H1 (cell line): ENCODE data around the gene SLC38A10. TPM values are rescaled to one million over a fixed set of nuclear protein-coding genes. Genes with fewer than 3 reads are reported as not detected.

Experiments used
- CTCF ChIA-PET: fragments of 300-600 bp; sonication (Branson Sonifier 250); formaldehyde crosslinking; loops from one replicate; lab custom pipeline; 2021; ENCODE audit not compliant: partially characterized antibody; lab: Charles Lee
- POLR2A ChIA-PET: fragments of 300-600 bp; sonication (Branson Sonifier 250); formaldehyde crosslinking; loops from one replicate; lab custom pipeline; 2021; ENCODE audit warnings: inconsistent platforms; ENCODE audit not compliant: partially characterized antibody; lab: Charles Lee
- DNase-seq, 2 experiments: peaks; one replicate each; pipeline versions ENCODE4 v3.0.0 to v3.0.0-alpha.2; 2010 to 2022; ENCODE audit warnings: low spot score in 2 of 2, low read depth in 1 of 2, mixed read lengths in 1 of 2
- FAIRE-seq: peaks from 2 replicates; lab custom pipeline; 2011; peaks lifted over from hg19 to GRCh38; lab: Jason Lieb, UNC
- H2AFZ ChIP-seq: 2 replicates; pipeline ENCODE4 v1.8.1; 2012; ENCODE audit warnings: low read length, inconsistent platforms
- H2AK5ac ChIP-seq: 2 replicates; pipeline ENCODE4 v1.6.1; 2013; ENCODE audit warnings: low read depth, low read length
- H2BK120ac ChIP-seq: replicated peaks from 2 replicates; pipeline ENCODE3; 2013; ENCODE audit warnings: low read depth, low read length, inconsistent platforms
- H2BK12ac ChIP-seq: 2 replicates; pipeline ENCODE4 v1.6.1; 2013; ENCODE audit warnings: low read depth, low read length
- H2BK15ac ChIP-seq: 2 replicates; pipeline ENCODE4 v1.6.1; 2013; ENCODE audit warnings: low read length
- H2BK20ac ChIP-seq: 2 replicates; pipeline ENCODE4 v1.6.1; 2013; ENCODE audit warnings: low read length
- H2BK5ac ChIP-seq: 2 replicates; pipeline ENCODE4 v1.6.1; 2013; ENCODE audit warnings: low read depth, low read length
- H3K14ac ChIP-seq: 2 replicates; pipeline ENCODE4 v1.6.1; 2013; ENCODE audit warnings: inconsistent platforms; ENCODE audit not compliant: insufficient read length
- H3K18ac ChIP-seq: 2 replicates; pipeline ENCODE4 v1.6.1; 2013; ENCODE audit warnings: low read length; ENCODE audit errors: extremely low read depth
- H3K23ac ChIP-seq: 2 replicates; pipeline ENCODE4 v1.6.1; 2013; ENCODE audit warnings: inconsistent platforms; ENCODE audit not compliant: insufficient read length
- H3K23me2 ChIP-seq: 2 replicates; pipeline ENCODE4 v1.6.1; 2013; ENCODE audit warnings: low read depth, low read length
- H3K27ac ChIP-seq: 2 replicates; pipeline ENCODE4 v1.6.1; 2011; ENCODE audit warnings: low read depth, low read length, inconsistent platforms
- H3K27me3 ChIP-seq, 4 experiments: replicated peaks in 1 of 4; 1 replicate in 1 of 4; 2 replicates in 3 of 4; pipeline versions ENCODE4 v1.6.1 to v1.8.1; 2011 to 2013; ENCODE audit warnings: low read length in 3 of 4, mild to moderate bottlenecking in 3 of 4, inconsistent platforms in 2 of 4, mixed read lengths in 2 of 4, moderate library complexity in 1 of 4; ENCODE audit not compliant: control insufficient read depth in 3 of 4, insufficient read depth in 3 of 4; ENCODE audit errors: extremely low read depth in 1 of 4
- H3K36me3 ChIP-seq, 4 experiments: 2 replicates each; pipeline versions ENCODE4 v1.6.1 to v1.8.1; 2011 to 2013; ENCODE audit warnings: mild to moderate bottlenecking in 4 of 4, low read length in 3 of 4, moderate library complexity in 2 of 4, control low read depth in 1 of 4, inconsistent platforms in 1 of 4; ENCODE audit not compliant: insufficient read depth in 4 of 4, control insufficient read depth in 2 of 4
- H3K4ac ChIP-seq: replicated peaks from 2 replicates; pipeline ENCODE3; 2013; ENCODE audit warnings: low read length, low read depth, mixed read lengths, inconsistent platforms; ENCODE audit not compliant: insufficient read length
- H3K4me1 ChIP-seq, 4 experiments: replicated peaks in 1 of 4; 1 replicate in 1 of 4; 2 replicates in 3 of 4; pipeline versions ENCODE4 v1.6.1 to v1.8.1; 2011 to 2013; ENCODE audit warnings: low read length in 3 of 4, inconsistent platforms in 2 of 4, mixed read lengths in 1 of 4; ENCODE audit not compliant: insufficient read depth in 4 of 4, control insufficient read depth in 3 of 4
- H3K4me2 ChIP-seq, 2 experiments: 2 replicates each; pipeline versions ENCODE4 v1.6.1 to v1.8.1; 2011 to 2013; ENCODE audit warnings: low read depth in 2 of 2, low read length in 2 of 2, control low read depth in 1 of 2, inconsistent platforms in 1 of 2, mild to moderate bottlenecking in 1 of 2; ENCODE audit not compliant: insufficient read depth in 1 of 2
- H3K4me3 ChIP-seq, 4 experiments: fragments of 200-600, 300-600 bp in 1 of 4; sonication (generic), shearing (Covaris generic), sonication (Bioruptor Twin) in 1 of 4; 2 replicates each; pipeline versions ENCODE4 v1.5.1 to v1.8.1; 2011 to 2016; ENCODE audit warnings: low read length in 4 of 4, low read depth in 3 of 4, control low read depth in 2 of 4, inconsistent platforms in 2 of 4, mild to moderate bottlenecking in 2 of 4, mixed read lengths in 1 of 4, moderate library complexity in 1 of 4; ENCODE audit not compliant: insufficient read depth in 2 of 4; ENCODE audit errors: extremely low read depth in 1 of 4
- H3K56ac ChIP-seq: replicated peaks from 2 replicates; pipeline ENCODE3; 2013; ENCODE audit warnings: low read depth, mild to moderate bottlenecking, mixed read lengths, low read length, inconsistent platforms; ENCODE audit not compliant: insufficient read length
- H3K79me1 ChIP-seq: 2 replicates; pipeline ENCODE4 v1.6.1; 2013; ENCODE audit warnings: low read depth, low read length, control low read depth
- H3K79me2 ChIP-seq, 2 experiments: 2 replicates each; pipeline versions ENCODE4 v1.6.1 to v1.8.1; 2012 to 2013; ENCODE audit warnings: low read length in 2 of 2, mild to moderate bottlenecking in 2 of 2, inconsistent platforms in 1 of 2; ENCODE audit not compliant: insufficient read depth in 2 of 2, control insufficient read depth in 1 of 2
- H3K9ac ChIP-seq, 4 experiments: replicated peaks in 1 of 4; 1 replicate in 1 of 4; 2 replicates in 3 of 4; pipeline versions ENCODE4 v1.6.1 to v1.8.1; 2011 to 2013; ENCODE audit warnings: low read depth in 3 of 4, low read length in 3 of 4, control low read depth in 2 of 4, mild to moderate bottlenecking in 2 of 4, moderate library complexity in 2 of 4, inconsistent platforms in 1 of 4; ENCODE audit errors: extremely low read depth in 1 of 4
- H3K9me3 ChIP-seq, 2 experiments: 2 replicates each; pipeline versions ENCODE4 v1.6.1 to v1.8.1; 2012 to 2013; ENCODE audit warnings: mild to moderate bottlenecking in 2 of 2, moderate library complexity in 2 of 2, control low read depth in 1 of 2, inconsistent platforms in 1 of 2, low read depth in 1 of 2, low read length in 1 of 2, mixed read lengths in 1 of 2; ENCODE audit not compliant: insufficient read depth in 2 of 2
- H4K20me1 ChIP-seq, 2 experiments: replicated peaks in 1 of 2; 2 replicates each; pipeline versions ENCODE3 to v1.8.1; 2011 to 2013; ENCODE audit warnings: inconsistent platforms in 2 of 2, low read length in 2 of 2, mild to moderate bottlenecking in 1 of 2; ENCODE audit not compliant: insufficient read depth in 2 of 2, control insufficient read depth in 1 of 2
- H4K5ac ChIP-seq: 2 replicates; pipeline ENCODE4 v1.6.1; 2013; ENCODE audit warnings: low read length, low read depth, mixed read lengths, inconsistent platforms; ENCODE audit not compliant: insufficient read length
- H4K8ac ChIP-seq: 2 replicates; pipeline ENCODE4 v1.8.0; 2013; ENCODE audit warnings: mild to moderate bottlenecking, moderate library complexity, low read length, inconsistent platforms; ENCODE audit not compliant: insufficient read depth; ENCODE audit errors: extremely low read depth
- H4K91ac ChIP-seq: replicated peaks from 2 replicates; pipeline ENCODE3; 2013; ENCODE audit warnings: low read length, mixed read lengths, inconsistent platforms; ENCODE audit not compliant: insufficient read length
- BCL11A ChIP-seq, 2 experiments: IDR thresholded peaks; one replicate each; pipeline ENCODE4 v1.6.1; 2011; ENCODE audit warnings: low read depth in 2 of 2, low read length in 2 of 2, mild to moderate bottlenecking in 2 of 2
- SP2 ChIP-seq: IDR thresholded peaks from 2 replicates; pipeline ENCODE4 v1.6.1; 2012; ENCODE audit warnings: mild to moderate bottlenecking, low read length, inconsistent platforms
- WGBS, 2 experiments: shearing (Covaris generic) in 1 of 2; methylation state at CpG; one replicate each; pipeline versions ENCODE4 v1.1.6 to v1.1.7; 2013 to 2015; ENCODE audit warnings: low lambda C conversion rate in 2 of 2, mixed read lengths in 2 of 2, inconsistent platforms in 1 of 2, low coverage in 1 of 2, missing lambda C conversion rate in 1 of 2; ENCODE audit not compliant: insufficient replicate concordance in 2 of 2, insufficient coverage in 1 of 2, insufficient read length in 1 of 2; ENCODE audit errors: extremely low coverage in 1 of 2, missing lambda C conversion rate in 1 of 2; 5-methylcytosine and 5-hydroxymethylcytosine counted together
- polyA plus RNA-seq, 7 experiments: library from polyadenylated mRNA; depleted of rRNA in 3 of 7; stranded (reverse) in 5 of 7; unstranded in 2 of 7; fragments of >200 nt in 5 of 7; fragments of 200-250 nt in 2 of 7; gene quantifications; 1 replicate in 5 of 7; 2 replicates in 1 of 7; 4 replicates in 1 of 7; pipeline versions ENCODE4 v1.2.1 to v1.2.3, GENCODE V29; 2011 to 2013; ENCODE audit warnings: missing spikeins in 2 of 7, mixed read lengths in 2 of 7
- total RNA-seq: library from RNA; stranded (reverse); fragmentation: NEBNext Ultra II Directional; extraction: Animal tissue kit (Norgen Biotek cat#: 25700); gene quantifications from 2 replicates; pipeline ENCODE4 v1.2.1, GENCODE V29; 2021

SLC38A10 gene
- total and polyA plus RNA-seq, 2 of the 8 experiments (the other 6 are each of a cell fraction or from before 2014, with no cell fraction given): 26.4 to 41.0 TPM

DNA sequence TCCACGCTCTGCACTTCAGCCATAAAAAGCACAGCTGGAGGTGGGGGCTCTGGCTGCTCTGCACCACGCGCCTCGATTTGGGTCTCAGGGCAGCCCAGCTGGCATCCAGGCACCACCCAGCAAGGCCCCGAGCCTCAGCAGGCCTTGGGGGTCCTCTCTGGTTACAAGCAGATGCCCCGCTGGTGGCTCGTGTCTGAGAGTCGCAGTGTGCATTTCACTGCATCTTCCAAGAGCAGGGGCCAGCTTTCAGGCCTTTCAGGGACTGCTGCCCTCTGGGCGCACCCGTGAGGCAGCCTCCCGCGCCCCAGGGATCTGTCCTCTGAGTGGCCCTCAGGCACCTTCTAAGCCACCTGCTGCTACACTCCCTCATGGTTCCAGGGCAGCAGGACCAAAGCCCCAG is 30.5 kb downstream of the SLC38A10 start:
- POLR2A ChIA-PET: no interaction called here
- Histone ChIP-seq H3K79me2 (no peaks in the 10 kb centered on the region), H3K27me3 (no peaks in the 10 kb centered on the region), H3K18ac (no peak overlapping the region), H2BK12ac (no peak overlapping the region), H2AK5ac (no peak overlapping the region), H3K36me3 (peaks cover 0 to 3% (median under 1%) of the 10 kb centered on the region in 4 experiments; a peak in 3 of 8 replicates), H3K4ac (no peak overlapping the region), H3K79me1 (peaks cover 5% of the 10 kb centered on the region; the same call in 1 of the 2 replicates), H3K4me3 (no peak overlapping the region), H3K23ac (no peak overlapping the region), H3K14ac (no peak overlapping the region), H2AFZ (no peak overlapping the region), H4K8ac (no peak overlapping the region), H2BK5ac (no peak overlapping the region), H4K20me1 (peaks cover 2 to 6% of the 10 kb centered on the region in 2 experiments), H4K91ac (no peak overlapping the region), H3K9me3 (no peaks in the 10 kb centered on the region), H3K56ac (no peak overlapping the region), H2BK20ac (no peak overlapping the region), H2BK15ac (no peak overlapping the region), H2BK120ac (no peak overlapping the region), H3K4me1 (no peaks in the 10 kb centered on the region), H4K5ac (no peak overlapping the region), H3K23me2 (no peaks in the 10 kb centered on the region), H3K4me2 (no peak overlapping the region), H3K9ac (no peak overlapping the region), H3K27ac (no peak overlapping the region)
- WGBS, 2 experiments: 97% methylated on average over 12 of the region's 12 CpGs; no CpG with 5 or more reads in 1 of the 2 experiments
- TF ChIP-seq SP2: no peak
- no peak for TF ChIP-seq BCL11A (IDR thresholded peaks at IDR 0.05; ENCODE audit: low read depth in 2 of 2, low read length in 2 of 2)
- DNase-seq (no peak), FAIRE-seq (no peak)
- CTCF ChIA-PET: interaction anchor here (1.2 to 1.3 kb wide), 3 partner anchors 10 to 122 kb away, joined by 4 read pairs; no protein-coding TSS in a partner anchor
